NCI-H82 (cell line): ENCODE results near the gene BCAS3.
A peak's percentile ranks its signal among the peaks of the same experiment; 100 is the strongest.
"Not testable (repeated sequence)": the region's sequence is repeated elsewhere in the genome, so short reads cannot be mapped to it uniquely, and the experiment has no call there.

Experiments
- DNase-seq: peaks from one replicate; lab custom pipeline; 2025; lab: John Stamatoyannopoulos, UW

BCAS3 gene

DNA sequence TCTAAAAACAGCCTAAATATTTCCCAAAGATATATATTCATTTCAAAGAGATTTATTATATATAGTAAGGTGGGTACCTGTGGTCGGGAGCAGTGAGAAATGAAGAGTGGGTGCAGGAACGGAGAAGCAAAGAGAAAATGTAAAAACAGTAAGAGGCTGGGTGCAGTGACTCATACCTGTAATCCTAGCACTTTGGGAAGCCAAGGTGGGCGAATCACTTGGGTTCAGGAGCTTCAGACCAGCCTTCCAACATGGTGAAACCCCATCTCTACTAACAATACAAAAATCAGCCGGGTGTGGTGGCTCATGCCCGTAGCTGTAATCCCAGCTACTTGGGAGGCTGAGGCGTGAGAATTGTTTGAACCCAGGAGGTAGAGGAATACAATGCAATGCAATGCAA lies 257.1 kb downstream of the BCAS3 start:
- DNase-seq = no peak

DNA sequence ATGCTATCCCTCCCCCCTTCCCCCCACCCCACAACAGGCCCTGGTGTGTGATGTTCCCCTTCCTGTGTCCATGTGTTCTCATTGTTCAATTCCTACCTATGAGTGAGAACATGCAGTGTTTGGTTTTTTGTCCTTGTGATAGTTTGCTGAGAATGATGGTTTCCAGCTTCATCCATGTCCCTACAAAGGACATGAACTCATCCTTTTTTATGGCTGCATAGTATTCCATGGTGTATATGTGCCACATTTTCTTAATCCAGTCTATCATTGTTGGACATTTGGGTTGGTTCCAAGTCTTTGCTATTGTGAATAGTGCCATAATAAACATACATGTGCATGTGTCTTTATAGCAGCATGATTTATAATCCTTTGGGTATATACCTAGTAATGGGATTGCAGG lies 258.3 kb downstream of the BCAS3 start:
- not testable (repeated sequence) for DNase-seq

DNA sequence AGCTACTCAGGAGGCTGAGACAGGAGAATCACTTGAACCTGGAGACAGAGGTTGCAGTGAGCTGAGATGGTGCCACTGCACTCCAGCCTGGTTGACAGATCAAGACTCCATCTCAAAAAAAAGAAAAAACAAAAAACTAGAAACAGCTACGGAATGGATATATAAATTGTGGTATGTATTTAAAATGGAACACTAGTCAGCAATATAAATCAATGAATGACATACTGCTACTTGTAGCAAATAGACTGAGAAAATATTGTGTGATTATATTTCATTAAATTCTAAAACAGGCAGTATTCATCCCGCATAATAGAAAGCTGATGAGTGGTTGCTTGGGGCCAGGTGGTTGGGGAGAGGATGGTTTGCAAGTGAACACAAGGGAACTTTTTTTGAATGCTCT lies 261.7 kb downstream of the BCAS3 start:
- DNase-seq = no peak

DNA sequence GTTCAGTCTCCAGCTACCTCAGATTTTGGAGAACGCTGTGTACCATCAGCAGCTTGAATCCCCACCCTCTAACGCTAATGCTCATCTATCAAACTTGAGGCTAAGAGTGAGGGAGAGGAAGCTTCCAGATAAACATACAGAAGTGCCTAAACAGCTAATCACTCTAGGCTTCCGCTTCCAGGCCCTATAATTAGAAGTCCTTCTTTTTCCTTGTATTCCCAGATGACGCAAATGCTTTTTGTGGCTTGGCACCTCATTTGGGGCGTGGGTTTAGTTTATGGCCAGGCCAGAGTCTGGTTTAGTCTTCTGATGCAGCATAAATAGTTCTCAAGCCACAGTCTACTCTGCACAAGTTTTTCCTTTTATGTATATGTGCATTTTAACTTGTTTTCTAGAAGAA lies 263.4 kb downstream of the BCAS3 start:
- DNase-seq = no peak

DNA sequence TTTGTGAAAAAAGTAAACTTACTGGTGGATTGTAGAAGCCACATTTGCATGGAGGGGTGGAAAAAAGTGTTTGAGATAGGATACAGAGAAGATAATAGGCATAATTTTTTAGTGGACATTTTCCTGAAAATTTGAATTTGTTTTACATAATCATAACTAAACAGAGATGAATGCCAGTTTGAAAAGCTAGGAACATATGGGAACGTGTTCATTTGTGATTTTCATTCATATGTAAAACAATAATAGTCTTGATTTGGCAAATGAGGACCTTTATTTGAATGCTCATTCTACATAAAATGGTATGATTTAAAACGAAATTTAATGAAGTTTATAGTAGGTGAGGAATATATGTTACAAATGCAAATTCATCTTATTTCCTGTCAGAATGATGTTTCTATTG lies 263.9 kb downstream of the BCAS3 start:
- DNase-seq = no peak

DNA sequence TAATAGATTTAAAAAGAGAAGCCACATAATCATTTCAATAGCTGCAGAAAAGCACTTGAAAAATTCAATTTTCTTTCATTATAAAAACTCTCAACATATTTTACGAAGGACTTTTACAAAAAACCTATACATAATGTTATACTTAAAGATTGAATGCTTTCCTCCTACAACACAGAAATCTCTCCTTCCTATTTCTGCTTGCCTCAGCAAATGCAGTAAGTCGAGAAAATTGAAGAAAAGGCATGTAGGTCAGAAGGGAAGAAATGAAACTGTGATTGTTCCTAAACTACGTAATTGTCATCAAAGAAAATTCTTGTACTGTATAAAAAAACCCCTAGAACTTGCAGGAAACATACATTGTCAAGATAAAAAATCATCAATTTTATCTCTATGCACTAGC lies 267.1 kb downstream of the BCAS3 start:
- DNase-seq = no peak

DNA sequence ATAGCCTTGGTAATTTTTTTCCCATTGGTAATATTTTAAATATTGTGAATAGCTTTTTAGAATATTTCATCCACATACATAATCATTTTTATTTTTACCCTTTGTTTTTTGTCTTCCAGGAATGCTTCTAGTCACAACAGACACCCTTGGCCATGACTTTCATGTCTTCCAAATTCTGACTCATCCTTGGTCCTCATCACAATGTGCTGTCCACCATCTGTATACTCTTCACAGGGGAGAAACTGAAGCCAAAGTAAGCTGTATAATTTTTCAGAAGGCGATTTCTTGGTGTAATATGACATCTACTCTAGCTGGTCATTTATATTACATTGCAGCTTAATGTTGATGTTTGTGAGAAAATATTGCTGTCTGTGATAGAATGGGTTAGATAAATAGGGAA lies 269.4 kb downstream of the BCAS3 start:
- DNase-seq = no peak

DNA sequence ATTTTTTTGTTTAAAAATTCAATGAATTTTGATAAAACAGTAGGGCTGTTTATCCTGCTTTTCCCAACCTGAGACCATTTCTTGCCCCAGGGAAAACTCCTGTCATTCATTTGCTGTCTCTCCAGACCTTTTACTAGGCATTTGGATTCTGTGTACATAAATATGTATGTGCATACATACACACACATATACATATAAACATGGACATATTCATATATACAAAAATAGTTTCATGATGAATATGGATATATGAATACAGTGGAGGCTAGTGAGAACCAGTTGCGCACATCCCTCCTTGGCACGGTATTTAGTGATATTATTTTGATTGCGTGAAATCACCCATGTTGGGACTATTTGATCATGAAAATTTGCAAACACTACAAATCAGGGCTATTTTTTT lies 269.9 kb downstream of the BCAS3 start:
- DNase-seq = no peak

DNA sequence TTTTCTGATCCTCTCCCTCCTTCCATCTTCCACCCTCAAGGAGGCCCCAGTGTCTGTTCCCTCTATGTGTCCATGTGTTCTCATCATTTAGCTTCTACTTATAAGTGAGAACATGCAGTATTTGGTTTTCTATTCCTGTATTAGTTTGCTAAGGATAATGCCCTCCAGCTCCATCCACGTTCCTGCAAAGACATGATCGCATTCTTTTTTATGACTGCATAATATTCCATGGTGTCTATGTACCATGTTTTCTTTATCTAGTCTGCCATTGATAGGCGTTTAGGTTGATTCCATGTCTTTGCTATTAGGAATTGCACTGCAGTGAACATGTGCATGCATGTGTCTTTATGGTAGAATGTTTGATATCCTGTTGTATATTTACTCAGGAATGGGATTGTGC lies 275.1 kb downstream of the BCAS3 start:
- no peak for DNase-seq

DNA sequence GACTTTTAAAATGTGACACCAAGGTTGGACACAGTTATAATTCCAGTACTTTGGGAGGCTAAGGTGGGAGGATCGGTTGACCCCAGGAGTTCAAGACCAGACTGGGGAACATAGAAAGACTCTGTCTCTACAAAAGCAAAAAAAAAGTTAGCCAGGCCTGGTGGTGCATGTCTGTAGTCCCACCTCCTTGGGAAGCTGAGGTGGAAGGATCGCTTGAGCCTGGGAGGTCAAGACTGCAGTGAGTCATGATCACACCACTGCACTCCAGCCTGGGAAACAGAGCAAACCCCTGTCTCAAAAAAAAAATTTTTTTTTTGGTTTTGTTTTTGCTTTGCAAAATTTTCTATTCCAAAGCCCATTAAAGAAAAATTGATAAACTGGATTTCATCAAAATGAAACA lies 281.4 kb downstream of the BCAS3 start:
- DNase-seq = no peak

DNA sequence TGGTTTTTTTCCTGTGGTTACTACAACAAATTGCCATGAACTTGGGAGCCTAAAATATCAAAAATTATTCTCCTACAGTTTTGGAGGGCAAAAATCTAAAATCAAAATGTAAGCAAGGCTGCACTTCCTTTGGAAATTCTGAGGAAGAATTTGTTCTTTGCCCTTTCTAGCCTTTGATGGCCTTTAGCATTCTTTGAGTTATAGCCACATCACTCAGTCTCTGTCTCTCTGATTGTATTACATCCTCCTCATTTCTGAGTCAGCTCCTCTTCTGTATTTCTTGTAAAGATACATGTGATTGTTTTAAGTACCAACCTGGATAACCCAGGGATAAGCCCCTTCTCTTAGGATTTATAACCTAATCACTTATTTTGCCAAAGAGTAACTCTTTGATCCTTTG lies 282.0 kb downstream of the BCAS3 start:
- no peak for DNase-seq

DNA sequence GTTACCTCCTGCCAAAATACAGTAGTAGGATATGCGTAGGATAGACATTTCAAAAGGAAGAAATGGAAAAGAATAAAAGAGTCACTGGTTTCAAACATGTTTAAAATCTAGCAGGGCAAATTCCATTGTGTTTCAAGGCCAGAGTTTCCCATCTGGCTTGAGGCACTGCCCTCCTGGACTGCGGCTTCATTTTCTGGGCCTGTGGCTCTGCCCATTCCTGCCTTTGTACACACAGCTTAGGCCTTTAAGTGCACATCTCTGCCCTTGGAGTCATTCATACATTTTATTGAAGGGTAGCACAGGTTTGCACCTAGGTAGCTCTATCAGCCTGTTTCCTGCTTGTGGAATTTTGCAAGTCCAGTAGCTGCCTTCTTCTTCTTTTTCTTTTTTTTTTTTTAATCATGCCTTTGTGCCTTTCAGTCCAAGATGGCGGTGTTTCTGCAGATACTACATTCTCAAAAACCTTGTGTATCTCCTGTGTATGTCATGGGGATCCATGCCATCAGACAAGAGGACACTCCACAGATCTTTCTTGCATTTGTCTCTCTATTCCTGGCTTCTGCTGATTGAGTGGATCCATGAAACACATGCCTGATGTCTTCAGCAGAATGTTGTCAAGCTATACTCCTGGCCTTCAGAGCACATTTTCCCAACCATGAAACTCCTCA lies 282.9 kb downstream of the BCAS3 start:
- DNase-seq = no peak

DNA sequence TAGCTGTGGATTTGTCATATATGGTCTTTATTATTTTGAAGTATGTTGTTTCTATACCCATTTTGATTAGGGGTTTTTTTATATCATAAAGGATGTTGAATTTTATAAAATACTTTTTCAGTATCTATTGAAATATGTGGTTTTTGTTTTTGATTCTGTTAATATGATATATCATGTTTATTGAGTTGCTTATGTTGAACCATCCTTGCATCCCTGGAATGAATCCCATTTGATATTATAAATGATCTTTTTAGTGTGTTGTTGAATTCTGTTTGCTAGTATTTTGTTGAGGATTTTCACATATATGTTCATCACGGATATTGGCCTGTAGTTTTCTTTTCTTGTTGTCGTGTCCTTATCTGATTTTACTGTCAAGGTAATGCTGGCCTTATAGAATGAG lies 286.5 kb downstream of the BCAS3 start:
- DNase-seq = no peak

DNA sequence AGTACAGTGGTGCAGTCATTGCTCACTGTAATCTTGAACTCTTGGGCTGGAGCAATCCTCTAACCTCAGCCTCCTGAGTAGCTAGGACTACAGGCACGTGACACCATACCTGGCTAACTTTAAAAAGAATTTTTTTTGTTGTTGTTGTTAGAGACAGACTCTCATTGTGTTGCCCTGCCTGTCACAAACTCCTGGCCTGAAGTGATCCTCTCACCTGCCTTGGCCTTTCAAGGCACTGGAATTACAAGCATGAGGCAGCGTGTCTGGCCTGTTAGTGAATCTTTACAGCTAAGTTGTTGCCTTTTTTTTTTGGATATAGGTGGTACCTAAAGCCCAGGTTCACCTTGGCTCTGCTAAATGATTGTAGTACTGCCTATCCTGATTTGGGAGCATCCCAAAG lies 290.6 kb downstream of the BCAS3 start:
- no peak for DNase-seq

DNA sequence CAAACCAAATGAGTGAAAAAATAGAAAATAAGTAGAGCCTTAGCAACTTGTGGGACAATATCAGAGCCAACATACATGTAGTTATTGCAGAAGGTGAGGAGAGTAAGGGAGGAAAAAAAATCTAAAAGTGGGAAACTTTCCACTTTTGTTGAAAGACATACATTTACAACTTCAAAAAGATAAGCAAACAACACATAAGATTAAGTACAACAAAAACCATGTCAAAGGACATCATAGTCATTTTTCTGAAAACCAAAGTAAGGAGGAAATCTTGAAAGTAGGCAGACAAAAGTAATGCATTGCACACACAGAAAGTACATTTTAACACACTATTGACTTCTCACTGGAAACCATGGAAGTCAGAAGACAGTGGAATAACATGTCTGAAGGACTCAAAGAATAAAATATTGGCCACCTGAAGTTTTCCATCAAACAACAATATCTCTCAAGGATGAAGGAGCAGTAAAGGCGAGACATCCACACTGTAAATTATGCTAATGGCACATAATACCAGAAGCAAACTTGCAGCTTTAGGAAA lies 291.9 kb downstream of the BCAS3 start:
- DNase-seq = no peak

DNA sequence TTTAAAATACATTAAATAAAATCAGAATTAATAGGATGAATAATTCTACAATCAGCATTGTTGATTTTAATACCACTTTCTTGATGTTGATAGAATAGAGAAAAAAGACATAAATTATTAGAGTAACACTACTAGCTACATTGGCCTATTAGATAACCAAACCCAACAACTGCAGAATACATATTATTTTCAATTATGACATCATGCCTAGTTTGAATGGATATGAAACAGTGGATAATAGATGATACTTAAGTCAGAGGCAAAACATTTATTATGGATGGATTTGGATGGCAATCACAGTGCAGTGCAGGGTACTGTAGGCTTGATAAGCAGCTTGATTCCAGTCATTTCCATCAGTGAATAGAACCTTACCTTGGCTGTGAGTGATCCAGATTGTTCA lies 293.1 kb downstream of the BCAS3 start:
- no peak for DNase-seq

DNA sequence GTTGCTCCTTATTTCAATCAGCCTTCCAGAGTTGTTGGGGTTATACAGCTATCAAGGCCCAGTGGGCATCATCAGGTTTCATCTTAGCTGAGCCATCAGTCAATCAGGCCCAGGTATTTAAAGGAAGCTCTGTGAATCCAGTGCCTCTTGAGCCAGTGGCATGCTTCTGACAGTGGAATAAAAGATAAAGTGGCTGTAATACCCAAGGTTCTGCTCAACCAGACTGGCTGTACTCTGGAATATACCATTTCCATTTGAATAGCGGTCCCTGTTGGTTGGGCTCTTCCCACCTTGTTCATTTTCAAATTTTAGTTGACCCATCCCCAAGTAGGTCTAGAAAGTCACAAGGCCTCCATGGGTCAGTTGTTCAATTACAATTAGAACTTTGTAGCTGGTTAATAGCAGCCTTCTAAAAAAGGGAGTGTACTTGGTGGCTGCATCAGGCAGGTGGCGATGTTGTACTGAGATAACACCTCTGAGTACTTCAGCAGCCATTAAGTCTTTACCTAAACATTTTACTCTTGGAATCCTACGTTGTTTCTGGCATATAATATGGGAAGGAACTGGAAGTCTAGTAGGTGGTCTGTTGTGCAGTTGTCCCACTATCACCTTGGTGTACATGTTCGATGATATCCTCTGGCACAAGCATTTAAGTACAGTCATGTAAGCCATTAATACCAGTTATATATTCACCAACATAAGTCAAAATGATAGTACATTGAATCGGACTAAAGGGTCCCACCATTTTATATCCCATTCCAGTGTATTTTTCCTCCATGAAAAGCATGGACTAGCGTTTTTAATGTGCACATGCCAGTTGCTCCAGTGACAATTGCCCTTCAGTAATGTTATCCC lies 294.1 kb downstream of the BCAS3 start:
- peak; percentile 69 for DNase-seq

DNA sequence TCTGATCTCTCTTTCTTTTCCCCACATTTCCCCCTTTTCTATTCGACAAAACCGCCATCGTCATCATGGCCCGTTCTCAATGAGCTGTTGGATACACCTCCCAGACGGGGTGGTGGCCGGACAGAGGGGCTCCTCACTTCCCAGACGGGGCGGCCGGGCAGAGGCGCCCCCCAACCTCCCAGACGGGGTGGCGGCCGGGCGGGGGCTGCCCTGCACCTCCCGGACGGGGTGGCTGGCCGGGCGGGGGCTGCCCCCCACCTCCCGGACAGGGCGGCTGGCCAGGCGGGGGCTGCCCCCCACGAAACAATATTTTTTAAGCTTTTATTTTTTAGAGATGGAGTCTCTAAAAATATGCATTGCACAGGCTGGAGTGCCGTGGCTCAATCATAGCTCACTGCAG lies 299.2 kb downstream of the BCAS3 start:
- not testable (repeated sequence) for DNase-seq

DNA sequence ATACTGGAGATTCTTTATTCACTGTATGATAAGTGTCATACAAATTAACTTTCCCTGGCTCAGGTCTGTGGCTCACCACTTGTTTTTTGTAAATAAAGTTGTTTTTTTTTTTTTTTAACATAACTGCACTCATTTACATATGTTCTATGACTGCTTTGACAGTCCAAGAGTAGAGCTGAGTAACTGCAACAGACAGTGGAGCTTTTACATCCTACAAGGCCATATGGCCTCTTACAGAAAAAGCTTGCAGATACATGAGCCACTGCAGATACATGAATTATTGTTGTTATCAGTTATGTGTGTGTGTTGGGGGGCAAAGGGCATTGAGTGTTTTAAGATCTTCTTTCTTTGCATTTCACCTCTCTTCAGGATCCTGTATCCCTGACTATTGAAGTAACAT lies 311.7 kb downstream of the BCAS3 start:
- no peak for DNase-seq

DNA sequence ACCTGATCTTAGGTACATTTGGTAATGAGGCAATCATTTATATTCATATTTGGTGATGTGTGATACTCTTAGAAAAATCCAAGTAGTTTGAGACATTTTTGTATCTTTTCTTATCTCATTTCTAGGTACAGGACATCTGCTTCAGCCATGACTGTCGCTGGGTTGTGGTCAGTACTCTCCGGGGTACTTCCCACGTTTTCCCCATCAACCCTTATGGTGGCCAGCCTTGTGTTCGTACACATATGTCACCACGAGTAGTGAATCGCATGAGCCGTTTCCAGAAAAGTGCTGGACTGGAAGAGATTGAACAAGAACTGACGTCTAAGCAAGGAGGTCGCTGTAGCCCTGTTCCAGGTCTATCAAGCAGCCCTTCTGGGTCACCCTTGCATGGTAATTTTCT lies 312.2 kb downstream of the BCAS3 start:
- no peak for DNase-seq

DNA sequence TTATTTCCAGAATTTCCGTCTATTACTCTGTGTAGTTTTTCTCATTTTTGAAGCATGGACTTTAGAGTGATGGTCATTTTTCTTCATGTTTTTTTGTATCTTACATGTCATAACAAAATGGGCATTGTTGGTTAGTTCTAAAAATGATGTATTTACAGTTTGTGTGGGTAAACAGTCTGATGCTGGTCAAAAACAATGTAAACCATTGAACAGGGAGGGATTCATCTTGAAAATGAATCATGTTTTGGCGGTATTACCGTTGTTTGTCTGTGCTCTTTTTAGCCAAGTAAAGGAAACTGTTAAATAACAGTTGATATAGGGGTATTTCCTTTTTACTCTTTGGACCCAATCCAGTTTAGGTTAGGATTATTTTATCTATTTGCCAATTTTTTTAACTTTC lies 315.8 kb downstream of the BCAS3 start:
- DNase-seq = no peak

DNA sequence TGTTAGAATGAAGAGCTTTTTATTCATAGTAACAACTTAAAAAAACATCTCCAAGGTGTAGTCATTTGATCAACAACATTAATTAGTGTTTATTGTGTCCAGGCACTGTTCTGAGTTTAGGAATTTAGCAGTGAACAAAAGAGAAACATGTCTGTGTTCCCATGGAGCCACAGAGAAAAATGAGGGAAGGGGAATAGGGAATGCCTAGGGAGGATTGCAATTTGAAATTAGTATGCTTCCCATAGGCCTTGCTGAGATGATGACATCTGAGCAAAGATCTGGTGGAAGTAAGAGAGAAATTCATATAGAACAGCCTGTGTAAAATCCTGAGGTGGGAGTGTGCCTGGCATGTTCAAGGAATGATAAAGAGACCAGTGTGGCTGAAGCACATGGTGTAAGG lies 318.0 kb downstream of the BCAS3 start:
- no peak for DNase-seq

DNA sequence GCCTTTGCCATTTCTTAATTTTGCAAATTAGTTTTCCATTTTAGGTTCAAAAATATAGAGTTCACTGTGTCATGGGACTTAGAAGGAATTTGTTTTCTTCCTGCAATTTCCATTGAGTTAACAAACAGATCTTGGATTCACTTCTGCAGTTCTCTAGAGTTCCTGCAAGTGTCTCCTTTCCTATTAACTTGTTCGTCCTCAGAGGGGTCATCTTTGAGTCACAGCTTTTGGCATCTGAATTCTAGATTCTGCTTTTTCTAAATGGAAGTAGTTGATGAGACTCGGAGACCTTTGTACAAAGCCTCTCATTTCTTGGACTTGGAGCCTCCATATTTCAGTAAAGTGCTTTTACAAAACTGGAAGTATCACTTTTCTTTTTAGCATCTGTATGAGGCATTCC lies 323.3 kb downstream of the BCAS3 start:
- peak; percentile 20 for DNase-seq
